Measurements from ENCODE around the gene DHCR24.

DNA sequence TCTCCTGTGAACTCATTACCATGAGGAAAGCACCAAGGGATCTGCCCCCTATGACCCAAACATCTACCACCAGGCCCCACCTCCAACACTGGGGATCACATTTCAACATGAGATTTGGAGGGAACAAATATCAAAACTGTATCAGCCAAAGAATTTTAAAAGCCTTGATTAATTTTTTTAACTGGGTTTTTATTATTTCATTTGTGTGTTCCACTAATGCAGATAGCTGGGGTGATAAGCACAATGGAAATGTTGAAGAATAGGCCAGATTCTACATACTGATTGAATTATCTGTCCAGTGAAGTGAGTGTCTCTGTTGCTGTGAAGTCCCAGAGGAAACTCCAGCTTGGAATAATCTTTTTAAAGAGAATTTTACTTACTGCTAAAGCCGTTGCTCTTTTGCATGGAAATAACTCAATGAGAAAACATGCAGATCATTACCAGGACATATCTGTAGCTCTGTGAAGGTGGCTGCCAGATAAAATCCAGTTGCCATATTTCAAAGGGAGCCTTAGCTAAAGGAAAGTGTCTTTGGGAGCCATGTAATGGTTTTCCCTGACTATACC is 44.4 kb upstream of the DHCR24 start:
- TF ChIP-seq POLR2AphosphoS5 (IDR thresholded peaks at IDR 0.05; ENCODE audit: borderline replicate concordance, low read depth, low read length) (no peak), EZH2 (IDR thresholded peaks at IDR 0.05) (no peak), FOXP2 (optimal IDR thresholded peaks at IDR 0.05; ENCODE audit: control extremely low read depth, extremely low read length, insufficient read depth) (no peak)

All from SK-N-MC (cell line).